Measurements from ENCODE around the gene OPHN1.
"Not testable (repeated sequence)": the region's sequence is repeated elsewhere in the genome, so short reads cannot be mapped to it uniquely, and the experiment has no call there.

OPHN1 gene

DNA sequence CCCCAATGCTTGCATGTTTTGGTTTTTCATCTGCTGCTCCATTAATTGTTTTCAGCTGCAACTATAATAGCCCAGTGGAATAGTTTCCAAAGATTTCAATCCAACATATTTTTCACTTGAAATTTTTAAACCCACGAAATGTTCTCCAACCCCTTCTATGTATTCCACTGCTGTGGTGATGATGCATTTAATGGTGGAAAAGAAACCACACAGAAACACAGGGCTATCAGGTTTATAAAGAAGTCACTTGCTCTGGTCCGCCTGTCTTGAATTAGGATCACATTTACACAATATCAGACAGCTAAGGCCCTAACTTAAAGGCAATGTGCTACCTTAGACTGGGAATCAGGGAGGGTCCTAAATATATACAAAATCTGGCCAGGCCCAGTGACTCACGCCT lies 35.0 kb downstream of the OPHN1 start:
- TF ChIP-seq, protein P1, sequence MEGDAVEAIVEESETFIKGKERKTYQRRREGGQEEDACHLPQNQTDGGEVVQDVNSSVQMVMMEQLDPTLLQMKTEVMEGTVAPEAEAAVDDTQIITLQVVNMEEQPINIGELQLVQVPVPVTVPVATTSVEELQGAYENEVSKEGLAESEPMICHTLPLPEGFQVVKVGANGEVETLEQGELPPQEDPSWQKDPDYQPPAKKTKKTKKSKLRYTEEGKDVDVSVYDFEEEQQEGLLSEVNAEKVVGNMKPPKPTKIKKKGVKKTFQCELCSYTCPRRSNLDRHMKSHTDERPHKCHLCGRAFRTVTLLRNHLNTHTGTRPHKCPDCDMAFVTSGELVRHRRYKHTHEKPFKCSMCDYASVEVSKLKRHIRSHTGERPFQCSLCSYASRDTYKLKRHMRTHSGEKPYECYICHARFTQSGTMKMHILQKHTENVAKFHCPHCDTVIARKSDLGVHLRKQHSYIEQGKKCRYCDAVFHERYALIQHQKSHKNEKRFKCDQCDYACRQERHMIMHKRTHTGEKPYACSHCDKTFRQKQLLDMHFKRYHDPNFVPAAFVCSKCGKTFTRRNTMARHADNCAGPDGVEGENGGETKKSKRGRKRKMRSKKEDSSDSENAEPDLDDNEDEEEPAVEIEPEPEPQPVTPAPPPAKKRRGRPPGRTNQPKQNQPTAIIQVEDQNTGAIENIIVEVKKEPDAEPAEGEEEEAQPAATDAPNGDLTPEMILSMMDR (IDR thresholded peaks at IDR 0.05; ENCODE audit: extremely low read depth, missing control alignments) = no peak

DNA sequence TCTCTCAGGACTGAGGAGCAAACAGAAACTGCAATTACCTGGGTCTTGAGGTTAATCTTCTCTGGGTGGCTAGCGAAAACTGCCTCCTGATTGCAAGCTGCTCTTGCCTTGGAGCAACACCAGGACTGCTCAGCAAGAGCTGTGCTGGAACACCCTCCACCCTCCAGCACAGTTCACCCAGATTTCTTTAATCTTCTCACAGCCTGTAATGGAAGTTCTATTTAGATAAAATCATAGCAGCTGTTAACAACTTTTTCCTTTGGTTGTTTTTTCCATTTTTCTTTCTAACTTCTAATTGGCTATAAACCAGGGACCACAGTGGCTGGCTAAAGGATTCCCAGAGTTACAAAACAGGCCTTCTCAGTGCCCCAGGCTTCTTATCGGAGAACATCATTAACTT lies 36.3 kb downstream of the OPHN1 start:
- TF ChIP-seq, protein P1 (IDR thresholded peaks at IDR 0.05; ENCODE audit: extremely low read depth, missing control alignments) = no peak
- no peak for DNase-seq (ENCODE audit: low spot score)

More for the DNA sequence above, 35.0 kb downstream of the OPHN1 start:
- DNase-seq (ENCODE audit: low spot score) = no peak

DNA sequence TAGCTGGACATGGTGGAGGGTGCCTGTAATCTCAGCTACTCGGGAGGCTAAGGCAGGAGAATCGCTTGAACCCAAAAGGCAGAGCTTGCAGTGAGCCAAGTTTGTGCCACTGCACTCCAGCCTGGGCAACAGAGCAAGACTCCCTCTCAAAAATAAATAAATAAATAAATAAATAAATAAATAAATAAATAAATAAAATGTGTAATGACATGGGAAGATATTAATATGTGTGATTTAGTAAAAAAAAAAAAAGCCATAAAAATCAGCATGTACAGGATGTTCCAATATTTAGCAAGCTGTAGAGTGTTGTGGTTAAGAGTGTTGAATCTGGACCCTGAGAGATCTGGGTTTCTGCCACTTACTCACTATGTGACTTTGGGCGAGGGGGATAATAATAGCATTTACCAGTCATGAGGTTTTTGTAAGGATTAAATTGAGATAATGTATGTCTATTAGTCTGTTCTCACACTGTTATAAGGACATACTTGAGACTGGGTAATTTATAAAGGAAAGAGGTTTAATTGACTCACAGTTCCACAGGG lies 43.8 kb downstream of the OPHN1 start:
- DNase-seq (ENCODE audit: low spot score) = not testable (repeated sequence)

DNA sequence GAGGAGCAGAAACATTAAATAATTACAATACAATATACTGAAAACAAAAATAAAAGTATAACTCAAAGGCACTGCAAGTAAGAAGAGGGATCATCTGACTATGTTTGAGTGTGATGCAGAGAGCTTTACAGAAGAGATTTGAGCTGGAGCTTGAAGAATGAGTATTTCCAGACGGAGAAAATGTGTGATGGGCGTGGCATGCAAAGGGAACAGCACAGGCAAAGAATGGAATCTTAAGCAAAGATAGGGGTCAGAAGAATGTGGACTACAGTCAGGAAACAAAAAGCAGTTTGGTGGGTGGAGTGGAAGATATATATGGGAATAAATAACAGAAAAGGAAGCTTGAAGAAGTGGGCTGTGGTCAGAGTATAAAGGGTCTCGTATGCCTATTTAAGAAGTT lies 45.5 kb downstream of the OPHN1 start:
- DNase-seq (ENCODE audit: low spot score) = no peak
- TF ChIP-seq, protein P1 (IDR thresholded peaks at IDR 0.05; ENCODE audit: extremely low read depth, missing control alignments) = no peak

DNA sequence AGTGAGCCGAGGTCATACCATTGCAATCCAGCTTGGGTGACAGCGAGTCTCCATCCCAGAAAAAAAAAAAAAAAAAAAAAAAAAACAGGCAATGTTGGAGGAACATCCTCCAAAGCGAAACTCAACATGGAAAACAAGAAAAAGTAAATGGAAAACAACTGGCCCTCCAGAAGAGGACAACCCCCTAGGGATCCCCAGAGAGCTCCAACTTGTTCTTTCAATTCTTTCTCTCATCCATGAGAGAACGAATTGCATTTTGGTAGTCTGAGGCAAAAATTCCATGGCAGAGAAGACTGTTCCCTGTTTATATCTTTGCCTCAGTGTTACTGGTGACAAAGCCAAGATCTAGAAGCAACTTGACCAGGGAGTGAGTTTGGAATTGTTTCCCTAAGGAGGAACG lies 49.8 kb downstream of the OPHN1 start:
- TF ChIP-seq, protein P1 (IDR thresholded peaks at IDR 0.05; ENCODE audit: extremely low read depth, missing control alignments) = no peak

DNA sequence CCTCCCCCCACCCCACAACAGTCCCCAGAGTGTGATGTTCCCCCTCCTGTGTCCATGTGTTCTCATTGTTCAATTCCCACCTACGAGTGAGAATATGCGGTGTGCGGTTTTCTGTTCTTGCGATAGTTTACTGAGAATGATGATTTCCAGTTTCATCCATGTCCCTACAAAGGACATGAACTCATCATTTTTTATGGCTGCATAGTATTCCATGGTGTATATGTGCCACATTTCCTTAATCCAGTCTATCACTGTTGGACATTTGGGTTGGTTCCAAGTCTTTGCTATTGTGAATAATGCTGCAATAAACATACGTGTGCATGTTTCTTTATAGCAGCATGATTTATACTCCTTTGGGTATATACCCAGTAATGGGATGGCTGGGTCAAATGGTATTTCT lies 55.7 kb downstream of the OPHN1 start:
- DNase-seq (ENCODE audit: low spot score) = not testable (repeated sequence)

More for the DNA sequence above, 49.8 kb downstream of the OPHN1 start:
- no peak for DNase-seq (ENCODE audit: low spot score)

DNA sequence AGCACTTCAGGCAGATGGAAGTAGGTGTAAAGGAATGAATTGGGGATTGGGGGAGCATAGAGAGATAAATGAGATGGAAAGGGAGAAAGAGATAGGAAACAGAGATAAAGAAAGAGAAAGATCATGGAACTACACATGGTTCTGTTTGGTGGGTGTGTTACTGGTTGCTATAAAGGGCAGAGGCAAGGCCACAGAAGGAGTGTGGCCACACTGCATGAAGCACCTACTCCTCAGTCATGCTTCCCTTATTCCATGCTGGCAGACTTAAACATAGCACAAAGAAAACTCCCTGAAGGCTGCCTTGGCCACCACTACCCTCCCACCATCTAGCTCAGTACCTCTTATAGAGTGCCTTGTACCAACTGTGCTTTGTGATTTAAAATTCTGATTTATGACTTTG lies 56.9 kb downstream of the OPHN1 start:
- no peak for DNase-seq (ENCODE audit: low spot score)
- TF ChIP-seq, protein P1 (IDR thresholded peaks at IDR 0.05; ENCODE audit: extremely low read depth, missing control alignments) = no peak

DNA sequence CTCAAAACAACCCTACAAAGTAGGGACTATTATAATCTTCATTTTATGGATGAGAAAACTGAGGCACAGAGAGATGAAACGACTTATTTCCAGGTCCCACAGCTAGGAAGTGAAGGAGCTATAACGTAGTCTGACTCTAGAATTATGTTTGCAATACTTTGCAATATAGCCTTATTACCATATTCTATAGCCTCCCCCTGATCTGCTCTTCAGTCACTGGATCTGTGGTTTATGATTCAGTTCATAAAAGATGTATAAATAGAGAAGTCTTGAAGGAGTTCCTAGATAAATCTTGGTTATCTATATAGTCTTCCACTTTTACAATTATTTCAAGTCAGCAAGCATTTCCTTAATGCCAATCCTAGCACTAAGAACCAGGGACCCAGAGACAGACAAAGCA lies 57.5 kb downstream of the OPHN1 start:
- no peak for DNase-seq (ENCODE audit: low spot score)

More for the DNA sequence above, 57.5 kb downstream of the OPHN1 start:
- TF ChIP-seq, protein P1 (IDR thresholded peaks at IDR 0.05; ENCODE audit: extremely low read depth, missing control alignments) = no peak

All from GM20000 (cell line).